Right lobe of liver (tissue), 6 donors: Measurements from ENCODE around the gene FOXP4. TPM values are rescaled to one million over a fixed set of nuclear protein-coding genes. Genes with fewer than 3 reads are reported as not detected.

Source experiments
- ATAC-seq, 4 donors: fragments of 200-7000 bp; cut with Tn5 transposase; one replicate each; pipeline ENCODE4 v1.9.1; 2020; ENCODE audit warnings: mild to moderate bottlenecking in 4 of 4, moderate library complexity in 4 of 4
- DNase-seq, 3 donors: peaks; one replicate each; pipeline ENCODE4 v3.0.0-alpha.2; 2020
- H3K27ac ChIP-seq, 3 donors: fragments of 200-600 bp; one replicate each; pipeline ENCODE4 v1.8.0; 2022
- H3K27me3 ChIP-seq, 2 donors: fragments of 200-600 bp; one replicate each; pipeline ENCODE4 v1.8.0; 2022
- H3K36me3 ChIP-seq, 4 donors: fragments of 200-600 bp; sonication (generic) in 1 of 4; one replicate each; pipeline versions ENCODE4 v1.5.1 to v1.8.0; 2017 to 2022; ENCODE audit warnings: control low read depth in 1 of 4
- H3K4me1 ChIP-seq, 4 donors: fragments of 200-600 bp; sonication (generic) in 1 of 4; one replicate each; pipeline versions ENCODE4 v1.5.1 to v1.8.0; 2017 to 2022; ENCODE audit warnings: control low read depth in 1 of 4
- H3K4me3 ChIP-seq, 3 donors: fragments of 200-600 bp; one replicate each; pipeline ENCODE4 v1.8.0; 2022
- H3K9me3 ChIP-seq, 4 donors: fragments of 200-600 bp; sonication (generic) in 1 of 4; one replicate each; pipeline versions ENCODE4 v1.5.1 to v1.8.0; 2017 to 2022; ENCODE audit warnings: control low read depth in 1 of 4
- CTCF ChIP-seq, 4 donors: fragments of 200-600 bp in 3 of 4; fragments of 450-650 bp in 1 of 4; IDR thresholded peaks; one replicate each; pipeline versions ENCODE4 v1.5.1 to v1.8.0; 2016 to 2022; ENCODE audit warnings: antibody characterized with exemption in 4 of 4, mild to moderate bottlenecking in 2 of 4
- POLR2A ChIP-seq: fragments of 450-650 bp; IDR thresholded peaks from one replicate; pipeline ENCODE4 v1.6.1; 2017; ENCODE audit warnings: antibody characterized with exemption, mild to moderate bottlenecking
- WGBS: methylation state at CpG from one replicate; pipeline ENCODE4 v1.1.6; 2018; ENCODE audit warnings: low coverage, low lambda C conversion rate; ENCODE audit not compliant: insufficient coverage; ENCODE audit errors: missing lambda C conversion rate; 5-methylcytosine and 5-hydroxymethylcytosine counted together
- intact Hi-C, 2 donors: fragments of 100-400 bp; cut with DNase I; formaldehyde crosslinking; loops; one replicate each; pipeline versions ENCODE4 v1.11.2 to v1.14.1; 2022
- total RNA-seq, 6 experiments: library from RNA; depleted of rRNA in 2 of 6; stranded (reverse); fragments of >200 nt in 2 of 6; fragmentation: NEBNext Ultra II Directional in 3 of 6; extraction: Animal tissue kit (Norgen Biotek cat#: 25700) in 3 of 6; gene quantifications; one replicate each; pipeline versions ENCODE4 v1.1.0 to v1.2.4, GENCODE V29; 2016 to 2023
- donor health status: DM: no; HTN: yes; CAD: no.
- donor health status: DM: no; HTN: no; CAD: no.
- donor health status: DM: no; HTN: no; CAD: no.
- donor health status: DM: no; HTN: yes; CAD: no.
- donor health status: DM: no; HTN: yes; CAD: no.

Gene FOXP4
- total RNA-seq, 6 experiments from 2014 or later, result 12.6 to 19.2 (median 14.9) TPM

- peak in 1 of 4 donors; percentile 5 for ATAC-seq
- TF ChIP-seq CTCF (IDR thresholded peaks at IDR 0.05), result no peak
- no peak for TF ChIP-seq POLR2A
- Histone ChIP-seq H3K36me3 (no peaks in the 10 kb centered on the region), H3K4me1 (no peaks in the 10 kb centered on the region), H3K4me3 (no peak overlapping the region), H3K27ac (no peak overlapping the region), H3K27me3 (no peaks in the 10 kb centered on the region), H3K9me3 (no peaks in the 10 kb centered on the region)
- no peak for DNase-seq
- intact Hi-C loops, result no loop called here
- 43% methylated on average over 10 of the region's 14 CpGs for WGBS
Measured at GRCh38 chr6:41527721-41528408, 18.3 kb upstream of the FOXP4 start.

GRCh38 chr6:41528409-41528963 lies 17.7 kb upstream of the FOXP4 start:
- WGBS, result 86% methylated on average over 6 of the region's 11 CpGs
- no peak for DNase-seq
- no peaks in the 10 kb centered on the region for H3K4me1 ChIP-seq

GRCh38 chr6:41529049-41529448 lies 17.1 kb upstream of the FOXP4 start:
- H3K27me3 ChIP-seq, result no peaks in the 10 kb centered on the region
- no peak overlapping the region for H3K27ac ChIP-seq
- no peaks in the 10 kb centered on the region for H3K4me1 ChIP-seq
- no peaks in the 10 kb centered on the region for H3K9me3 ChIP-seq
- H3K36me3 ChIP-seq, result no peaks in the 10 kb centered on the region
- DNase-seq (no peak), ATAC-seq (no peak)
- TF ChIP-seq POLR2A (no peak), CTCF (IDR thresholded peaks at IDR 0.05) (no peak)
- 80% methylated on average over 1 of the region's 5 CpGs for WGBS
- intact Hi-C loops, result no loop called here
- H3K4me3 ChIP-seq, result no peak overlapping the region

More at GRCh38 chr6:41528409-41528963, 17.7 kb upstream of the FOXP4 start:
- ATAC-seq, result no peak
- no peaks in the 10 kb centered on the region for H3K27me3 ChIP-seq
- H3K4me3 ChIP-seq, result no peak overlapping the region
- H3K36me3 ChIP-seq, result no peaks in the 10 kb centered on the region
- no peak overlapping the region for H3K27ac ChIP-seq
- intact Hi-C loops, result no loop called here
- TF ChIP-seq POLR2A, result no peak
- no peak for TF ChIP-seq CTCF (IDR thresholded peaks at IDR 0.05)
- no peaks in the 10 kb centered on the region for H3K9me3 ChIP-seq

- Histone ChIP-seq H3K4me1 (no peaks in the 10 kb centered on the region), H3K4me3 (no peak overlapping the region), H3K27ac (no peak overlapping the region), H3K27me3 (no peaks in the 10 kb centered on the region), H3K36me3 (no peaks in the 10 kb centered on the region), H3K9me3 (no peaks in the 10 kb centered on the region)
- intact Hi-C loops, result no loop called here
- no peak for DNase-seq
- 85% methylated on average over 4 of the region's 7 CpGs for WGBS
- ATAC-seq, result no peak
- TF ChIP-seq POLR2A (no peak), CTCF (IDR thresholded peaks at IDR 0.05) (no peak)
Measured at GRCh38 chr6:41529970-41530369, 16.2 kb upstream of the FOXP4 start.
